GM18870 (cell line): ENCODE data around the gene PHKG2.

Experiments used
- ATAC-seq: cut with Tn5 transposase; IDR thresholded peaks from one replicate; pipeline ENCODE4 v1.9.1; 2021; ENCODE audit warnings: moderate library complexity; ENCODE audit not compliant: unreplicated experiment

Gene PHKG2

DNA sequence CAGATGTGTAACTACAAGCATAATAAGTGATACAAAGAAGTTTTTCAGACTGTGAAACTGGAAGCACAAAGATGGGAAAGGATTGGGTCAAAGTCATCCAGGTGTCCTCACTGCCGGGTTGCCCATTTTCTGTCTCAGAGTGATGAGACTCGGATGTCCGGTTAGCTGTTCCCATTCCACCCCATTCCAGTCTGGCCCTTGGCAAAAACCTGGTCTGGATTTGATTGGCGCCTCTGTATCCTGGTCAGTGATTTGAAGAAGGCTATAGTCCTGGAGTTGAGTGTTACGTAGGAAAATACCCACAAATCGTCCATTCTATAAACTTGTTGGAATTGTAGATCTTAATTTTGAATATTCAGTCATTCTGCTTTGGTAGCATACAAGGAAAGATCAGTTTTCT lies 19.9 kb upstream of the PHKG2 start:
- no peak for ATAC-seq

DNA sequence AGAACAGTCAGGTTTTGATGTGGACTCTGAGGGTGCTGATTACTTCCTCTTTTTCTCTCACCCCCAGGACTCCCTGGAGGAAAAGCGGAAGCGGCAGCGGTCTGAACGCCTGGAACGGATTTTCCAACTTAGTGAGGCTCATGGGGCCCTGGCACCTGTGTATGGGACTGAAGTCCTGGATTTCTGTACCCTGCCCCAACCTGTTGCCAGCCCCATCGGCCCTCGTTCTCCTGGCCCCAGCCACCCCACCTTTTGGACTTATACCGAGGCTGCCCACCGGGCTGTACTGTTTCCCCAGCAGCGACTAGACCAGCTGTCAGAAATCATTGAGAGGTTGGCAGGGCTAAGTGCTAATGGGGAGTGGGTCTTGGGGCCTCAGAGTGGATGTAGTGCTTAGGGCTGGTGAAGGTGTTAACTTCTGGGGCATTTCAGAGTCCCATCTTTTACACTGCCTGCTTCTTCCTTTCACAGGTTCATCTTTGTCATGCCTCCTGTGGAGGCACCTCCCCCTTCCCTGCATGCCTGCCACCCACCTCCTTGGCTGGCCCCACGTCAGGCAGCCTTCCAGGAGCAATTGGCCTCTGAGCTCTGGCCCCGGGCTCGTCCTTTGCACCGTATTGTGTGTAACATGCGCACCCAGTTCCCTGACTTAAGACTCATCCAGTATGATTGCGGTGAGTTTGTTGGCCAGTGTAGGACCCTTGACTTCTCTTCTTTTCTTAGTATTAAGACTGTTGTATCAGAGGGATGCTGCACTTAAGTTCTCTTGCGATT lies 19.1 kb upstream of the PHKG2 start:
- ATAC-seq = no peak

DNA sequence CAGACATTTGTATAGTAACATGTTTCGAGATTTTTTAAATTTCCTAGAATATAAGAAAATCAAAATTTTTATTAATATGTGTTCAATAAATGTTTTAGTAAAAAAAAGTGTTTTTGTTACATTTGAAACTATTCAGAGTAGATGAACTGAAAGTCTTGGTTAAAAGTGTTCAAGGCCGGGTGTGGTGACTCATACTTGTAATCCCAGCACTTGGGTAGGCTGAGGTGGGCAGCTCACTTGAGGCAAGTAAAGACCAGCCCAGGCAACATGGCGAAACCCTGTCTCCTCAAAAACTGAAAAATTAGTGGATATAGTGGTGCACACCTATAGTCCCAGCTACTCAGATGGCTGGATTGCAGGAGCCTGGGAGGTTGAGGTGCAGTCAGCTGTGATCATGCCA lies 16.8 kb upstream of the PHKG2 start:
- ATAC-seq = no peak

DNA sequence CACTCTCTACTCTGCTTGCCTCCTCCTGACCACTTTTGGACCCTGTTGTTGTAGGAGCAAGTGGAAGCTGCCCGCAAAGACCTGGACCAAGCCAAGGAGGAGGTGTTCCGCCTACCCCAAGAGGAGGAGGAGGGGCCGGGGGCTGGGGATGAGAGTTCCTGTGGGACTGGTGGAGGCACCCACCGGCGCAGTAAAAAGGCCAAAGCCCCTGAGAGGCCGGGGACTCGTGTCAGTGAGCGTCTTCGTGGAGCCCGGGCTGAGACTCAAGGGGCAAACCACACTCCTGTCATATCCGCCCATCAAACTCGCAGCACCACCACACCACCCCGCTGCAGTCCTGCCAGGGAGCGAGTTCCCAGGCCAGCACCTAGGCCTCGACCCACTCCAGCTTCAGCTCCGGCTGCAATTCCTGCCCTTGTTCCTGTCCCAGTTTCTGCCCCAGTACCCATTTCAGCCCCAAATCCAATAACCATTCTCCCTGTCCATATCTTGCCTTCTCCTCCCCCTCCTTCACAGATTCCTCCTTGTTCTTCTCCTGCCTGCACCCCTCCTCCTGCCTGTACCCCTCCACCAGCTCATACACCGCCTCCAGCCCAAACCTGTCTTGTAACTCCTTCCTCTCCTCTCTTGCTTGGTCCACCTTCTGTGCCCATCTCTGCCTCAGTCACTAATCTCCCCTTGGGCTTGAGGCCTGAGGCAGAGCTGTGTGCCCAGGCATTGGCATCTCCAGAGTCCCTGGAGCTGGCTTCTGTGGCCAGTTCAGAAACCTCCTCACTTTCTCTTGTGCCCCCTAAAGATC lies 11.0 kb upstream of the PHKG2 start:
- no peak for ATAC-seq

DNA sequence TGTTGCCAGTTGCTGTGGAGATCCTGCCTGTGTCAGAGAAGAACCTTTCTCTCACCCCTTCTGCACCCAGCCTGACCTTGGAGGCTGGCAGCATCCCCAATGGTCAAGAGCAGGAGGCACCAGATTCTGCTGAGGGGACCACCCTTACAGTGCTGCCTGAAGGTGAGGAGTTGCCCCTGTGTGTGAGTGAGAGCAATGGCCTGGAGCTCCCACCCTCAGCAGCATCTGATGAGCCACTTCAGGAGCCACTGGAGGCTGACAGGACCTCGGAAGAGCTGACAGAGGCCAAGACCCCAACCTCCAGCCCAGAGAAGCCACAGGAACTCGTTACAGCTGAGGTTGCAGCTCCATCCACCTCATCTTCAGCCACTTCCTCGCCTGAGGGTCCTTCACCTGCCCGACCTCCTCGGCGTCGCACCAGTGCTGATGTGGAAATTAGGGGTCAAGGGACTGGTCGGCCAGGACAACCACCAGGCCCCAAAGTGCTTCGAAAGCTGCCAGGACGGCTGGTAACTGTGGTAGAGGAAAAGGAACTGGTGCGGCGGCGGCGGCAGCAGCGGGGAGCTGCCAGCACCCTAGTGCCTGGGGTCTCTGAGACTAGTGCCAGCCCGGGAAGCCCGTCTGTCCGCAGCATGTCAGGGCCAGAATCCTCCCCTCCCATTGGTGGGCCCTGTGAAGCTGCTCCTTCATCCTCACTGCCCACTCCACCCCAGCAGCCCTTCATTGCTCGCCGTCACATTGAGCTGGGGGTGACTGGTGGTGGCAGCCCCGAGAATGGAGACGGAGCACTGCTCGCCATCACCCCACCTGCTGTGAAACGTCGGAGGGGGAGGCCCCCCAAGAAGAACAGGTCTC lies 10.2 kb upstream of the PHKG2 start:
- ATAC-seq = no peak

DNA sequence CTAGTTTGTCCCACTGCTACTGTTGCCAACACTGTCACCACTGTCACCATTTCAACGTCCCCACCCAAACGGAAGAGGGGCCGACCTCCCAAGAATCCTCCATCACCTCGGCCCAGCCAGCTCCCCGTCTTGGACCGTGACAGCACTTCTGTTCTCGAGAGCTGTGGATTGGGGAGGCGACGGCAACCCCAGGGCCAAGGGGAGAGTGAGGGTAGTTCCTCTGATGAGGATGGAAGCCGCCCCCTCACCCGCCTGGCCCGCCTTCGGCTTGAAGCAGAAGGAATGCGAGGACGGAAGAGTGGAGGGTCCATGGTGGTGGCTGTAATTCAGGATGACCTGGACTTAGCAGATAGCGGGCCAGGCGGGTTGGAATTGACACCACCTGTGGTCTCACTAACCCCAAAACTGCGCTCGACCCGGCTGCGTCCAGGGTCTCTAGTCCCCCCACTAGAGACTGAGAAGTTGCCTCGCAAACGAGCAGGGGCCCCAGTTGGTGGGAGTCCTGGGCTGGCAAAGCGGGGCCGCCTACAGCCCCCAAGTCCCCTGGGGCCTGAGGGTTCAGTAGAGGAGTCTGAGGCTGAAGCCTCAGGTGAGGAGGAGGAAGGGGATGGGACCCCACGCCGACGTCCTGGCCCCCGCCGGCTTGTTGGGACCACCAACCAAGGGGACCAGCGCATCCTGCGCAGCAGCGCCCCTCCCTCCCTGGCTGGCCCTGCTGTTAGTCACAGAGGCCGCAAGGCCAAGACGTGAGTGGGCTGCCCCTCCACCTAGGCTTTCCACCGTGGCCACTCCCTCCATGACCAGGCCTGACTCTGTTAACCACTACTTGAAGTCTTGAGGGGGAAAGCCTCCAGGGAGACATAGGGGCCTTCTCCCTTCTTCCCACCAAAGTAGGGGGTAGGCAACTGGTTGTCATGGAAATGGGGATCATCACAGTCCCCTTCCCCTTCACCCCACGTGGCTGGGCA lies 9.0 kb upstream of the PHKG2 start:
- ATAC-seq = no peak

DNA sequence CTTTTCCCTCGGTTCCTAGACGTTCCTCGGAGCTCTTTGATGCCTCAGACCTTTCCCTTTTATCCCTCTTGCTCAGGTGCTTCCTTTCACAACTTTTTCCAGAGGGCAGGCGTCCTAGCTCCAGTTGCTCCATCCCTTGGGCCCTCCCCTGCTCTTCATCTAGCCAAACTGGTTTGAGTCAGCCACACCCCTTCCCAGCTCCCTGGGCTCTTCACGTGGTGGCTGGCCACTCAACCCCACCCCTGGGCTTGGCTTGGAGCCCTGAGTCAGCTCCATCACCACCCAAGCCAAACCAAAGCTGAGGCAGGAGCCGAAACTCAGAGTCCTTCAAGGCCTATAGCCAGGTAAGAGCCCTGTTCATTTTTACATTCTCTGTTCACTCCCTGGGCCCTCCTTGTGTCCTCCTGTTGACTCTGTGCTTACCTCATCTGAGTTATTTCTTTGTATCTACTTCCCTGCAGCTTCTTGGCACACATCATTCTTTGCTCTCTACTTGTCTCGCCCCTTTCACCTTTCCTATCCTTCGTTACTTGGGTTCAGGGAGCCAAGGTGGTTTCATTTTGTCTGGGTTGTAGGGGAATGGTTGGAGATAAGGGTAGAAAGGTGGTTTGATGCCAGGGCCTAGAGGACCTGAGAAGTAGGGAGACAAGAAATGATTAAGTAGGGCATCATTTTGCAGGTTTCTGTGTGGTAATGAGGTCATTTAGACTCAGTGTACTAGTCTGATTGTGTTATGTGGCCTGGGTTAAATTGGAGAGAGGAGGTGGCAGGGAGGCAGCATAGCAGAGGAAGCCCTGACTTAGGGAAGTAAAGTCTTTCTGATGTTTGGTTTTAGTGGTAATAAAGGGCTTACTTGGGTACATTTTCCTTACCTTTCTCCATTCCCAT lies 7.6 kb upstream of the PHKG2 start:
- no peak for ATAC-seq

DNA sequence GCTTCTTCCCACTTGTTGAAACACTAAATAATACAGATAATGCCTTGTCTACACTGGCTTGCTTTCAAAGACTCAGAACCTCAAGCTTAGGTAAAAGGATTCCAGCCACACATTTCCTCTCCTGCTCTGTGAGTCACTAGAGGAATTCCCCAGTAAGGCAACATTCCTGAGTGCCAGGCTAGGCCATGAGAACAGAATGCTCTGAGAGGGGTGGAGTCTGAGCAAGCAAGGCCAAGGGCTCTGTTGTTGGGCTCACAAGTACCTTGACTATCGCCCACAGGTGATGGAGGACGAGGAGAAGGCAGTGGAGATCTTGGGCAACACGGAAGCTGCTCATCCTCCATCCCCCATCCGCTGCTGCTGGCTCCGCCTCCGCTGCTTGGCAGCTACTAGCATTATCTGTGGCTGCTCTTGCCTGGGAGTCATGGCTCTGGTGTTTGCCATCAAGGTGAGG lies 6.7 kb upstream of the PHKG2 start:
- ATAC-seq = no peak

DNA sequence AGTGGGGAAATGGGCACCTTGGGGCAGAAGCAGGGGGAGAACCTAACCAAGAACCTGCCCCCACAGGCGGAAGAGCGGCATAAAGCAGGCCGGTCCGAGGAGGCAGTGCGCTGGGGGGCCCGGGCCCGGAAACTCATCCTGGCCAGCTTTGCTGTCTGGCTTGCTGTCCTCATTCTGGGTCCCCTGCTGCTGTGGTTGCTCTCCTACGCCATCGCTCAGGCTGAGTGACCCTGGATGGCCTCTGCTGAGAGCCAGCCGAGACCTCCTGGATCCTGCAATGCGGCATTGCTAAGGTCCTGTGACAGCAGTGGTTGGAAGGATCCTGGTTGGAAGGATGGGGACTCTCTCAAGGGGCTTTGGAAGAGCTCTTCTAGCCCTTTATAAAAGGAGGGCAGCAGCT lies 4.5 kb upstream of the PHKG2 start:
- no peak for ATAC-seq

DNA sequence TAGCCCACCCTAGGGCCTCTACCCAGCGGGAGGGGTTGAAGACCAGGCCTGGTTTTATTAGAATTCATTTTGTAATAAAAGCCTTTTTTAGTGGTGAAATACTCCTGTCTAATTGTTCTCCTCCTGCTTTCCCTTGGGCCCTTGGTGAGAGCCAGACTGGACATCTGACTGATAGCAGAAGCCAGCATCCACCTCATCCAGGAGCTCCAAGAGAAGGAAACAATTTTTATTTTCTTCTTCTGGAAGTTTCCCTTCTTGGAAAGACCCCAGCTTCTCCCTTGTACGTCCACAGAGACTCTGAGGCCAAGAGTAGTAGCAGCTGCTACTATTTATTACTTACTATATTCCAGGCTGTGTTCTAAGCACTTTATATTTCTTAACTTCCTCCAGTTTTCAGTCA lies 4.0 kb upstream of the PHKG2 start:
- no peak for ATAC-seq

DNA sequence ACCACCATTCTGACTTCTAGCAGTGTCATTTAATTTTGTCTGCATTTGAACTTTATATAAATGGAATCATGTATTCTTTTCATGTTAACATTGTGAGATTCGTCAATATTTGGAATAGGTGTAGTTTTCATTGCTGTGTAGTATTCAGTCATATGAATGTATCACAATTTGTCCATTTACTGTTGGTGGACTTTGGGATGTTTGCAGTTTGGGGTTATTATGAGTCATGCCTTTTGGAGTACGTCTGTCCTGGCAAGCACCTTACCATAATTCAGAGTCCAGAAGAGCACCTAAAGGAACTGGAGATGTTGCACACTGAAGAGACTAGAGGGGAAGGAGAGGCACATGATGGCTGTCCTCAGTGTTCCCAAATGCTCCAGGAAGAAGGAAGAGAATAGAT lies 3.1 kb upstream of the PHKG2 start:
- no peak for ATAC-seq

DNA sequence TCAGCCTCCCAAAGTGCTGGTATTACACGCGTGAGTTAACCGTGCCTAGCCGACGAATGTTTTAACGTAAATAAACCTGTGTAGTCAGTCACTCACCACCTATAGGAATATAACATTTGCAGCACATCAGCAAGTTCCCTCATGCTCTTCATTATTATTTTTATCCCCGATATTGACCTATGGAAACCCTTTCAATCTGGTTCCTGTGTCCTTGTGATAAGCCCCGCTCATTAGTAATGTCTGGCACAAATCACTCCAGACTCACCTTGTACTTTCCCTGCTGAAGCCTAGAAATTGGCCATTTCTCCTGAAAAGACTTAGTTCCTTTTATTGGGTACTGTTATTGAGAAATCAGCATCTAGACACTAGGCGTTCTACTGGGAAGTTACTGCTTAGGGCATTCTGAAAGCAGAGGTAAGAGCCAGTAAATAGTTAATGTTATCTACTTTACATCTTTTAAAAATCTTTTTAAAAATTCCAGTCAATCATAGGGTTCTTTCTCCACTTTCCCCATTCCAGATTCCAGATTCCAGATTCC lies 1.5 kb upstream of the PHKG2 start:
- ATAC-seq = no peak

DNA sequence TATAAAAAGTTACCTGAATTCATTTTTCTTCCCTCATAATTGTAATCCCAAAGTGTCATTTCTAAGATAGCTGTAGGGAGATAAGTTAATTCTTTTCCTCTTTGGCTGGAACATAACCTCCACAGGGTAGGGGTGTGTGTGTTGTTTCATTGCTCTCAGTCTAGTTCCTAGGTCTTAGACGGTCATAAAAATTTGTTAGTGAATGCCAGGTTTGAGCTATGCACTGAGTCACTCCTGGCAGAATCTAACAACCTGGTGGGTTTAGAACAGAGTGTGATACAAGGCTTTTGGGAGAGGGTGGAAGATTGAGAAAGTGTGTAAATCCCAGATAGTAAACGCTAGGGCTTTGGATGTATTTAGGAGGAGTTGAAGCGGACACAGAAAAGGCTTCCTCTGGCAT lies 894 bp upstream of the PHKG2 start:
- no peak for ATAC-seq

DNA sequence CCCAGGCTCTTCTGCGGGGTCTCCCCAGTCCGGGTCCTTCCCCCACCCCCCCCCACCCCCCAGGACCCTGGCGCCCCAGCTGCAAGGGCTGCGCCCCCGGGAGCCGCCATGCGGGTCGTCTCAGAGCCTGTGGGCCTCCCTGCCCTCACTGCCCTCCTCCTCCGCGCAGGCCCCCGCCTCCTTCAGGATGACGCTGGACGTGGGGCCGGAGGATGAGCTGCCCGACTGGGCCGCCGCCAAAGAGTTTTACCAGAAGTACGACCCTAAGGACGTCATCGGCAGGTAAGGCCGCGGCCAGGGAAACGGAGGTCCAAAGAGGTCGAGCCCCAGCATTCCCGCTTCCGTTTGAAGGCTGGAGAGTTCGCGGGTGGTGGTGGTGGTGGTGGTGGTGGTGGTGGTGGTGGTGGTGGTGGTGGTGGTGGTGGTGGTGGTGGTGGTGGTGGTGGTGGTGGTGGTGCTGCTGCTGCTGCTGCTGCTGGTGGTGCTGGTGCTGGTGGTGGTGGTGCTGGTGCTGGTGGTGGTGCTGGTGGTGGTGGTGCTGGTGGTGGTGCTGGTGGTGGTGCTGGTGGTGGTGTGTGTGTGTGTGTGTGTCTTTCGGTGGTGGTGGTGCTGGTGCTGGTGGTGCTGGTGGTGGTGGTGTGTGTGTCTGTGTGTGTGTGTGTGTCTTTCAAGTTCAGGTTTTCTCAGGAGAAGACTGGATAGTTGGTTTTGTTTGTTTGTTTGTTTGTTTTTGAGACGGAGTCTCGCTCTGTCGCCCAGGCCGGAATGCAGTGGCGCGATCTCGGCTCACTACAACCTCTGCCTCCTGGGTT lies 615 bp downstream of the PHKG2 start:
- no peak for ATAC-seq

DNA sequence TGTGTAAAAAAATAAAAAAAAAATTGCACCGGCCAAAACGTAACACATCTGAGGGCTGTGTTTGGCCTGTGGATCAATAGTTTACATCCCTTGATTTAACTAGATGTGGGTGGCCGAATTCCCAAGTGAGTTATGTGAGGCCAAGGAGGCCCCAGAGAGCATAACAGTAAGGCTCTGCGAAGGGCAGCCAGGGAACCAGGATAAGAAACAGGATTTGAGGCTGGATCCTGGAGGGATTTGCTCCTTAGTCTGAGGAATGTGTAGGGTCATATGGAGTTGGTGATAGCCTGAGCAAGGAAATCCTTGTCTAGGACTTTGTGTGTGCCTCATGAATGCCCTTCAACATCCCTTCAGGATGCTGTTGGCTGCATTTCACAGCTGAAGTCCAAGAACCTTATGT lies 2.0 kb downstream of the PHKG2 start:
- no peak for ATAC-seq

DNA sequence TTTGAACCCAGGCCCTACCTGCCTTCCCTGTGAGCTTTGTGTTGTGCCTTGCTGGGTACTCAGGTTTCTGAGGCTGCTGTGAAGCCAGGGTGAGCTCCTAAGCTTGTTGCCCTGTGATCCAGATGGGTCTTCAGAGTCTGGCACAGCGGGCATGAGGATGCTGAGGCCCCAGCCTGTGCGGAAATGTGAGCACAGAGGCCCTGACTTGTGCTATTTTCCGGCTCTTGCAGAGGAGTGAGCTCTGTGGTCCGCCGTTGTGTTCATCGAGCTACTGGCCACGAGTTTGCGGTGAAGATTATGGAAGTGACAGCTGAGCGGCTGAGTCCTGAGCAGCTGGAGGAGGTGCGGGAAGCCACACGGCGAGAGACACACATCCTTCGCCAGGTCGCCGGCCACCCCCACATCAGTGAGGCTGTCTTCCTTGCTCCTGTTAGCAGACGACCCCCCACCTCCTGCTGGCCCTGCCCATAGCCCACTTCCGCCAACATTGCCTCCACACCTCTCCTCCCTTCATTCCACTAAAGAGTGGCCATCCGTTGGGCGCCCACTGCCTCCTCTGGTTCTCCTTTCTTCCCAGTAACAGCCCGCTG lies 2.7 kb downstream of the PHKG2 start:
- no peak for ATAC-seq

DNA sequence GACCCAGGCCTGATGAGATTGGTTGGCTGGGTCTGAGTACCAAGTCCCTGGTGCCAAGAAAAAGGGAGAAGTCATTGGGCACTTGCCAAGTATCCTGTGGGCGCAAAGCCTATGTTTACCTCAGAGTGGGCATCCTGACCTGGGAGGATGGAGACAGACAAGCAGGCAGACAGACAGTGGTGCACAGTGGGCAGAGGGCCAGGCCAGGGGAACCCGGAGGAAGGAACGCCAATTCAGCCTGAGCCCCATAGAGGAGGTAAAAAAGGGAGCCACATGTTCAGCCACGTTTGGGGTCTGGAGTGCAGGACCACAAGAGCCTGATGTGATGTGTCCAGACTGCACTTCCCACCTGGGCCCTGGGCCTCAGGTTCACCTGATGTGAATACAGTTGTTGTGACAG lies 5.4 kb downstream of the PHKG2 start:
- ATAC-seq = no peak
